HG03039 (cell line): ENCODE measurements around the gene MYOM1.
A peak's percentile ranks its signal among the peaks of the same experiment; 100 is the strongest.
"Not testable (repeated sequence)": the region's sequence is repeated elsewhere in the genome, so short reads cannot be mapped to it uniquely, and the experiment has no call there.

Source experiments
- ATAC-seq: cut with Tn5 transposase; IDR thresholded peaks from one replicate; pipeline ENCODE4 v1.9.1; 2021; ENCODE audit warnings: mild to moderate bottlenecking, moderate library complexity; ENCODE audit not compliant: unreplicated experiment

Gene MYOM1

GRCh38 chr18:3041843-3042242 is 177.9 kb downstream of the MYOM1 start:
- no peak for ATAC-seq

- no peak for ATAC-seq
These were observed 178.9 kb downstream of the MYOM1 start for GRCh38 chr18:3040881-3041280.

- no peak for ATAC-seq
These were observed 179.6 kb downstream of the MYOM1 start for GRCh38 chr18:3040173-3040572.

- ATAC-seq = peak; percentile 92
These were observed 182.3 kb downstream of the MYOM1 start for GRCh38 chr18:3037423-3037915.

- ATAC-seq = no peak
These were observed 183.7 kb downstream of the MYOM1 start for GRCh38 chr18:3036108-3036507.

- ATAC-seq = no peak
These were observed 184.1 kb downstream of the MYOM1 start for GRCh38 chr18:3035635-3036034.

- ATAC-seq = no peak
These were observed 187.0 kb downstream of the MYOM1 start for GRCh38 chr18:3032721-3033120.

GRCh38 chr18:3029215-3029952 is 190.4 kb downstream of the MYOM1 start:
- ATAC-seq = no peak

- not testable (repeated sequence) for ATAC-seq
These were observed 191.7 kb downstream of the MYOM1 start for GRCh38 chr18:3028115-3028514.

- no peak for ATAC-seq
These were observed 192.3 kb downstream of the MYOM1 start for GRCh38 chr18:3027370-3027891.

- no peak for ATAC-seq
These were observed 194.2 kb downstream of the MYOM1 start for GRCh38 chr18:3025544-3025943.

GRCh38 chr18:3023603-3024002 is 196.2 kb downstream of the MYOM1 start:
- not testable (repeated sequence) for ATAC-seq
